ENCODE data around the gene ZNF878. TPM values are rescaled to one million over a fixed set of nuclear protein-coding genes. Genes with fewer than 3 reads are reported as not detected.

Gene ZNF878
- total and polyA plus RNA-seq, 9 of the 15 experiments (the other 6 are each of a cell fraction or from before 2014, with no cell fraction given), result 0.30 to 1.4 (median 0.50) TPM

- Histone ChIP-seq H3K9me3 (replicated peaks; ENCODE audit: control insufficient read depth, insufficient read depth, low read depth, low read length) (peaks cover 2% of the 10 kb centered on the region), H4K20me1 (replicated peaks; ENCODE audit: control insufficient read depth, insufficient read depth, low read length) (no peaks in the 10 kb centered on the region), H3K27ac (ENCODE audit: extremely low read depth, low read depth, low read length) (no peak overlapping the region), H3K27me3 (ENCODE audit: control insufficient read depth in 2 of 2, insufficient read depth in 2 of 2, low read length in 2 of 2) (no peaks in the 10 kb centered on the region), H3K4me1 (replicated peaks in 1 of 2; ENCODE audit: control insufficient read depth in 2 of 2, insufficient read depth in 2 of 2, low read length in 2 of 2) (peaks cover 0 to 10% of the 10 kb centered on the region in 2 experiments; a peak in 2 of 5 replicates), H3K9me1 (ENCODE audit: control insufficient read depth, insufficient read depth, low read length) (no peaks in the 10 kb centered on the region), H3K36me3 (ENCODE audit: control insufficient read depth, insufficient read depth, low read length) (peaks cover 14% of the 10 kb centered on the region; the same call in 2 of the 3 replicates), H3K9ac (ENCODE audit: insufficient read depth in 1 of 2, low read depth in 2 of 2, low read length in 2 of 2) (no peak overlapping the region), H3K79me2 (ENCODE audit: control insufficient read depth, insufficient read depth, low read length) (peaks cover 15% of the 10 kb centered on the region), H3K4me2 (ENCODE audit: insufficient read depth, low read length) (no peak overlapping the region), H3K4me3 (no peak overlapping the region), H2AFZ (ENCODE audit: low read depth, low read length) (no peak overlapping the region)
- ATAC-seq (no peak), DNase-seq (ENCODE audit: extremely low read depth in 1 of 4, low spot score in 3 of 4) (no peak), FAIRE-seq (no peak)
- ChIA-PET CTCF (ENCODE audit: low intra/inter-chr PET ratio) (no interaction called here), POLR2A (no interaction called here)
- in situ Hi-C loops (cut with MboI) (no loop called here), intact Hi-C loops (cut with micrococcal nuclease) (no loop called here)
- BruUV-seq (replicated peaks), result no TSS peak
- 86% methylated on average over 3 of the region's 3 CpGs for WGBS (ENCODE audit: insufficient coverage, low coverage, missing lambda C conversion rate)
- no peak for TF ChIP-seq ZBTB26 (CRISPR knock-in tag; IDR thresholded peaks at IDR 0.05)
- no peak for TF ChIP-seq ZC3H11A (IDR thresholded peaks at IDR 0.05; ENCODE audit: low read depth, low read length)
- TF ChIP-seq NR2F6 (CRISPR knock-in tag; IDR thresholded peaks at IDR 0.05), result no peak
- no peak for TF ChIP-seq PBX2 (CRISPR knock-in tag; IDR thresholded peaks at IDR 0.05; ENCODE audit: low read depth)
- TF ChIP-seq PBX2 (tag; conservative IDR thresholded peaks at IDR 0.05; ENCODE audit: low read depth), result no peak
- TF ChIP-seq ZC3H4 (CRISPR knock-in tag; IDR thresholded peaks at IDR 0.05; ENCODE audit: borderline replicate concordance), result no peak
- TF ChIP-seq DACH1 (IDR thresholded peaks at IDR 0.05; ENCODE audit: partially characterized antibody), result no peak
- TF ChIP-seq HMG20B (CRISPR knock-in tag; IDR thresholded peaks at IDR 0.05), result no peak
- no peak for TF ChIP-seq BRD9 (IDR thresholded peaks at IDR 0.05; ENCODE audit: low read depth, partially characterized antibody)
- no peak for TF ChIP-seq ESRRB (CRISPR knock-in tag; IDR thresholded peaks at IDR 0.05; ENCODE audit: borderline replicate concordance)
- TF ChIP-seq ZNF324 (CRISPR knock-in tag; IDR thresholded peaks at IDR 0.05), result no peak
- no peak for TF ChIP-seq TARDBP (IDR thresholded peaks at IDR 0.05)
- no peak for TF ChIP-seq ZNF143 (CRISPR knock-in tag; IDR thresholded peaks at IDR 0.05)
- TF ChIP-seq ZC3H8 (IDR thresholded peaks at IDR 0.05), result no peak
- no peak for TF ChIP-seq ZNF12 (CRISPR knock-in tag; IDR thresholded peaks at IDR 0.05)
- TF ChIP-seq MYBL2 (IDR thresholded peaks at IDR 0.05; ENCODE audit: low read depth), result no peak
- no peak for TF ChIP-seq MYBL2 (CRISPR knock-in tag; IDR thresholded peaks at IDR 0.05; ENCODE audit: borderline replicate concordance)
- no peak for TF ChIP-seq CHAMP1 (IDR thresholded peaks at IDR 0.05)
- TF ChIP-seq ZNF384 (IDR thresholded peaks at IDR 0.05; ENCODE audit: low read depth, low read length), result no peak
- no peak for TF ChIP-seq MCM3 (IDR thresholded peaks at IDR 0.05)
- no peak for TF ChIP-seq SNIP1 (IDR thresholded peaks at IDR 0.05; ENCODE audit: low read depth)
Measured at GRCh38 chr19:12093777-12094176, 41.0 kb upstream of the ZNF878 start.

Data from K562 (cell line).